MM.1S (cell line): ENCODE data around the gene TMEM161A.

Source experiments
- DNase-seq: peaks from one replicate; pipeline ENCODE4 v3.0.0-alpha.2; 2015
- H2AFZ ChIP-seq: fragments of 300-600 bp; sonication (generic); 2 replicates; pipeline ENCODE4 v1.6.0; 2016; ENCODE audit warnings: antibody characterized with exemption, low read length
- H3F3A ChIP-seq: fragments of 300-600 bp; sonication (generic); 2 replicates; pipeline ENCODE4 v1.6.1; 2016; ENCODE audit warnings: mild to moderate bottlenecking, antibody characterized with exemption, low read length, moderate library complexity, mixed read lengths; ENCODE audit not compliant: insufficient read depth
- H3K27ac ChIP-seq: fragments of 300-600 bp; sonication (generic); 2 replicates; pipeline ENCODE4 v1.5.1; 2016; ENCODE audit warnings: mild to moderate bottlenecking, low read length
- H3K27me3 ChIP-seq: fragments of 300-600 bp; sonication (generic); replicated peaks from 2 replicates; pipeline ENCODE4 v1.6.0; 2016; ENCODE audit warnings: low read length; ENCODE audit not compliant: insufficient read depth
- H3K36me3 ChIP-seq: fragments of 300-600 bp; sonication (generic); replicated peaks from 2 replicates; pipeline ENCODE4 v1.6.1; 2016; ENCODE audit warnings: mild to moderate bottlenecking, low read length, mixed read lengths; ENCODE audit not compliant: insufficient read depth
- H3K4me1 ChIP-seq: fragments of 300-600 bp; sonication (generic); 2 replicates; pipeline ENCODE4 v1.6.1; 2016; ENCODE audit warnings: low read length, mixed read lengths
- H3K4me2 ChIP-seq: fragments of 300-600 bp; sonication (generic); 2 replicates; pipeline ENCODE4 v1.6.0; 2016; ENCODE audit warnings: low read depth, low read length
- H3K4me3 ChIP-seq: fragments of 300-600 bp; sonication (generic); 2 replicates; pipeline ENCODE4 v1.5.1; 2016; ENCODE audit warnings: low read length, mixed read lengths
- H3K79me2 ChIP-seq: fragments of 300-600 bp; sonication (generic); 2 replicates; pipeline ENCODE4 v1.6.1; 2016; ENCODE audit warnings: mixed run types, low read length, mixed read lengths
- H3K9ac ChIP-seq: fragments of 300-600 bp; sonication (generic); 2 replicates; pipeline ENCODE4 v1.6.1; 2016; ENCODE audit warnings: low read length, mixed read lengths
- H3K9me2 ChIP-seq: fragments of 300-600 bp; sonication (generic); replicated peaks from 2 replicates; pipeline ENCODE4 v1.6.1; 2016; ENCODE audit warnings: mild to moderate bottlenecking, low read length, mixed read lengths; ENCODE audit not compliant: insufficient read depth
- H3K9me3 ChIP-seq: fragments of 300-600 bp; sonication (generic); replicated peaks from 2 replicates; pipeline ENCODE4 v1.6.1; 2016; ENCODE audit warnings: mild to moderate bottlenecking, low read length, mixed read lengths; ENCODE audit not compliant: insufficient read depth
- H4K20me1 ChIP-seq: fragments of 300-600 bp; sonication (generic); 2 replicates; pipeline ENCODE4 v1.6.1; 2016; ENCODE audit warnings: mild to moderate bottlenecking, low read length, moderate library complexity, mixed read lengths; ENCODE audit not compliant: insufficient read depth
- CTCF ChIP-seq: fragments of 300-600 bp; sonication (generic); IDR thresholded peaks from 2 replicates; pipeline ENCODE4 v1.5.1; 2016; ENCODE audit warnings: antibody characterized with exemption, low read length, mixed read lengths
- EZH2 ChIP-seq: fragments of 300-600 bp; sonication (generic); optimal IDR thresholded peaks from 2 replicates; pipeline ENCODE3; 2017; ENCODE audit warnings: low read depth, mild to moderate bottlenecking, antibody characterized with exemption, low read length, mixed read lengths
- EZH2phosphoT487 ChIP-seq: fragments of 300-600 bp; sonication (generic); IDR thresholded peaks from 2 replicates; pipeline ENCODE4 v1.6.1; 2018; ENCODE audit warnings: antibody characterized with exemption, low read length

TMEM161A gene

GRCh38 chr19:19087676-19088075 is 50.6 kb downstream of the TMEM161A start:
- Histone ChIP-seq H3K4me3 (no peak overlapping the region), H3K9me2 (no peaks in the 10 kb centered on the region), H3K36me3 (no peaks in the 10 kb centered on the region), H3K27ac (no peak overlapping the region), H2AFZ (no peak overlapping the region), H3K79me2 (peaks cover 39% of the 10 kb centered on the region), H3K27me3 (no peaks in the 10 kb centered on the region), H3F3A (no peaks in the 10 kb centered on the region), H3K9me3 (no peaks in the 10 kb centered on the region), H3K4me2 (no peak overlapping the region), H3K4me1 (no peaks in the 10 kb centered on the region), H3K9ac (no peak overlapping the region), H4K20me1 (no peaks in the 10 kb centered on the region)
- TF ChIP-seq CTCF, result no peak
- no peak for DNase-seq

- Histone ChIP-seq H3F3A (no peaks in the 10 kb centered on the region), H3K27me3 (no peaks in the 10 kb centered on the region), H3K4me1 (no peaks in the 10 kb centered on the region), H3K9me3 (no peaks in the 10 kb centered on the region), H3K4me2 (no peak overlapping the region), H3K9me2 (no peaks in the 10 kb centered on the region), H3K36me3 (no peaks in the 10 kb centered on the region), H3K79me2 (peaks cover 54% of the 10 kb centered on the region), H4K20me1 (no peaks in the 10 kb centered on the region), H2AFZ (no peak overlapping the region), H3K27ac (no peak overlapping the region), H3K9ac (no peak overlapping the region), H3K4me3 (no peak overlapping the region)
- no peak for DNase-seq
- TF ChIP-seq EZH2phosphoT487 (no peak), CTCF (no peak), EZH2 (no peak)
Measured at GRCh38 chr19:19083413-19084178, 54.7 kb downstream of the TMEM161A start.

GRCh38 chr19:19081642-19082151 is 56.6 kb downstream of the TMEM161A start:
- H2AFZ ChIP-seq, result no peak overlapping the region
- no peaks in the 10 kb centered on the region for H4K20me1 ChIP-seq
- no peaks in the 10 kb centered on the region for H3K4me1 ChIP-seq
- no peak overlapping the region for H3K4me2 ChIP-seq
- no peaks in the 10 kb centered on the region for H3K9me2 ChIP-seq
- H3K79me2 ChIP-seq, result peaks cover 69% of the 10 kb centered on the region
- H3K36me3 ChIP-seq, result no peaks in the 10 kb centered on the region
- H3K27me3 ChIP-seq, result no peaks in the 10 kb centered on the region
- TF ChIP-seq CTCF (no peak), EZH2phosphoT487 (no peak), EZH2 (no peak)
- no peaks in the 10 kb centered on the region for H3F3A ChIP-seq
- H3K9me3 ChIP-seq, result no peaks in the 10 kb centered on the region
- DNase-seq, result no peak
- H3K9ac ChIP-seq, result no peak overlapping the region
- H3K4me3 ChIP-seq, result no peak overlapping the region
- H3K27ac ChIP-seq, result no peak overlapping the region
